ENCODE data around the gene WSB2.

WSB2 gene

GRCh38 chr12:118055144-118055557 is 5.8 kb downstream of the WSB2 start:
- peak overlapping the region; percentile 89 for H3K27ac ChIP-seq
- TF ChIP-seq CTCF (IDR thresholded peaks at IDR 0.05) = peak; percentile 95
- TF ChIP-seq ZFX (IDR thresholded peaks at IDR 0.05; ENCODE audit: borderline replicate concordance) = no peak

- TF ChIP-seq CTCF (IDR thresholded peaks at IDR 0.05) (no peak), ZFX (IDR thresholded peaks at IDR 0.05; ENCODE audit: borderline replicate concordance) (no peak)
- peak overlapping the region; percentile 37 for H3K27ac ChIP-seq
These were observed 7.7 kb downstream of the WSB2 start for GRCh38 chr12:118053071-118053985.

GRCh38 chr12:118052324-118053070 is 8.5 kb downstream of the WSB2 start:
- H3K27ac ChIP-seq = peak overlapping the region; percentile 37
- no peak for TF ChIP-seq CTCF (IDR thresholded peaks at IDR 0.05)
- TF ChIP-seq ZFX (IDR thresholded peaks at IDR 0.05; ENCODE audit: borderline replicate concordance) = no peak

- TF ChIP-seq ZFX (IDR thresholded peaks at IDR 0.05; ENCODE audit: borderline replicate concordance) (no peak), CTCF (IDR thresholded peaks at IDR 0.05) (no peak)
- H3K27ac ChIP-seq = peak overlapping the region; percentile 37; the same call in 1 of the 2 replicates
These were observed 9.7 kb downstream of the WSB2 start for GRCh38 chr12:118050972-118051910.

GRCh38 chr12:118046430-118046829 is 14.5 kb downstream of the WSB2 start:
- TF ChIP-seq CTCF (IDR thresholded peaks at IDR 0.05) (no peak), ZFX (IDR thresholded peaks at IDR 0.05; ENCODE audit: borderline replicate concordance) (no peak)
- H3K27ac ChIP-seq = no peak overlapping the region

GRCh38 chr12:118044577-118044976 is 16.4 kb downstream of the WSB2 start:
- H3K27ac ChIP-seq = no peak overlapping the region
- TF ChIP-seq CTCF (IDR thresholded peaks at IDR 0.05) = no peak
- no peak for TF ChIP-seq ZFX (IDR thresholded peaks at IDR 0.05; ENCODE audit: borderline replicate concordance)
